Epidermal melanocyte (primary cell): ENCODE data around the gene TACR1.

Experiments
- DNase-seq: peaks from one replicate; pipeline ENCODE4 v3.0.0; 2011; ENCODE audit warnings: low spot score; ENCODE audit not compliant: insufficient read length

Gene TACR1

DNA sequence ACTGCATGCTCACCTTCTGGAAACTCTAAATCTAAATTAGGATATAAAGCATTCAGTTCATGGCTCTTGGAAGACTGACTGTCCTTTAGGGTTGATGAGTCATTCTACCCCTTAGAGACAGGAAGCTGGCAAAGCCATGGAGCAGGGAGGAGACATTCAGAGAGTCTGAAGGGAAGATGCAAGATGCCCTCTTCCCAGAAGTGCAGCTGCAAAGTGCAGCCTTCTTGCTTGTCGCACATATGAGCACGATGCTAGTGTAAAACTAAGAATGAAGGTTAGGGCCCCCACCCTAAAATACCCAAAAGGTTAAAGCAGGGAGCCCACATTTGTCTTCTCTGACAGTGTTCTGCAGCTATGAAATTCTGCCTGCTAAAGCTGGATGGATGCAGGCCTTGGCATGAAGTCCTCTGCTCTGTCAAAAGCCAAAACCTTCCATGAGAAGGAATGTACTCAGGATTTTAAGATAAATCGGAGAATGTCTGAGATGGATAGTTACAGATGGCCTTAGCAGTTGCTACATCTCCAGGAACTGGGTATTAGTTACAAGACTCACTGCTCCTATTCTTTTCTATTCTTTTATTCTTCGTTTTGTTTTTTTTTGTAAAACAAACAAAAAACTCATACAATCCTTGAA, 151.2 kb downstream of the TACR1 start:
- peak; percentile 50 for DNase-seq

DNA sequence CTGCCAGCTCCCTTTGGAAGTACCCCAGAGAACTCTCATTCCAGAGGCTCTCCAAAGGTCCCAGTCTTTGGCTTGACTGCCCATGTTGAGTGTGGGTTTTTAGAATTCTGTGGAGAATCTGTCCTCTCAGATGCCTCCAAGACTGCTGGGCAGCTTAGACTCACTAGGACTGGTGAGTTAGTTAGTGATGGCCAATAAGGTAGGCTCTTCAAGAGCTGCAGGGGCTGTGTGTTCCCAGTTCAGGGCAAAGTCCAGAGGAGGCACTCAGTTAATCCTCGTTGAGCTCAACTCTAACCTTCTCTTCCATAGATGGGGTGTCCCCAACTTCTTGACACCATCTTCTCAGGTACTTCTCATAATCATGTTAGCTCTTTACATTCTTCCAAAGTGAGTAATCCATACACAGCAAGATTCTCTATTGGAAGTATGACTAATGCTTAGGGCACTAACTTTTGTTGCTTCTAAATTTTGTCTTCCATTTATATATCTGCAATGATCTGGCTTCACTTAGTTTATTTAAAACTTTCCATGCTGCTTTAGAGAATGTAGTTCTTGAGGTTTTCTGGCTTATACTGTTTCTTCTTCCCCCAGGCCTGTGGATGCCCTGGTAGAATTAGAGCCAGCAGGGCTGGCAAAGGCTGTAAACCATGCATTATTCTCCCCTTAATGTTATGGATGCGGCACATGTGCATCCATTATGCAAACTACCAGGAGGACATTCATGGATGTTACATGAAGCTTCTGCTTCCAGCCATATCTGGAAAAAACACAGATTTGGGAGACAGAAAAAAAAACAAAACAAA, 151.9 kb downstream of the TACR1 start:
- DNase-seq = no peak

DNA sequence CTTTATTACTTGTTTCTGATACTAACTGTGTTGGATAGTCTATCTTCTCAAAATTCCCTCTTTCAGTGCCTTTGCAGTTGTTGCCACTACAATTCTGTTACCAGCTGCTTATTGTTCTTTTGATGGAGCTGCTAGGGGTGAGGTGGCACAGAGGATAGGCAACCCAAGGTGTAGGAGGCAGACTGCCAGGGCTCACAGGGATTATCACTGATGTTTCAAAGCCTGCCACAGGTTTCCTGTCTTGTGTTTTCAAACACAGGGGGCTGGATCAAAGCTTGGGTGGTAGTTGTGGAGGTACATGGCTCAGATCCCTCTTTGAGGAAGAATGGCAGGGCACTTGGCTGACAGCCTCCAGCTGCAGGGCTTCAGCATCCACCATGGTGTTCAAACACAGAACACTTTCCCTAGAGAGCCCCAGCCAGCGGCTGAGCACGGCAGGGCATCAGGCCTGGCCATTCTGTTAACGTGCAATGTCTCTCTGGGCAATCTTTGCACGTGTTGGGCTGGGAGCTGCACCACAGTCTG, 153.7 kb downstream of the TACR1 start:
- DNase-seq = no peak

DNA sequence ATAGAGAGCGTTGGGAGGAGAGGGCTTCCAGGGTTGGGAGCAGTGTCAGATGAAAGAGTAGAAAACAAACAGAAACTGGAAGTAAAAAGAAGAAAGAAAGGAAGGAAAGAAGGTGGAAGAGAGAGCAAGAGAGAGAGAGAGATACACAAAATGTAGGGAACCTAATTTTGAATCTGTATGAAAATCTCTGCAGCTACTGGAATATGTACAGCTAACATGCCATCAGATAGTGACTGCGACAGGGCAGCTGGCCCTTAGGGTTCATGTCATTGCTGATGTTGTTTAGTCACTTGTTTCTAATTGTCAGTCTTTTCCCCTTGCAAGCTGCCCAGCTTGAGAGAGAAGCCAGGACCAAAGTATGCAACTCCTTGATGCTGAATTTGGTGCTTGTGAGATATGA, 155.0 kb downstream of the TACR1 start:
- no peak for DNase-seq

DNA sequence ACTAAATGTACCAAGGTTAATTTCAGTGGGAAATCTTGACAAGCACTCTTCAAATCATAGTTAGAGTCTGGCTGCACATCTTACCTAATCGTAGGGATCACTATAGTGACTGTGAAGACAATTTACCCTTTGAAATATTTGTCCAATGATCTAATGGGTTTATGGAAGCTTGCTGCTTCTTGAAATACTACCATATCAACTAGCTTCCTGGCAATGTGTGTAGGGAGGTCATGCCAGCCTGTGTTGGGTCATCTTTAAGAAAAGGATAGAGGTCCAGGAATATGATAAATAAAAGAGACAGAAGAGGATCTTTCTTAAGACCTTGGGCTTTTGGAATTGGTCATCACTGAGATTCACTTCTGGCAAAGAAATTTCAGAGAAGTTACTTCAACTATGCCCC, 156.5 kb downstream of the TACR1 start:
- no peak for DNase-seq

DNA sequence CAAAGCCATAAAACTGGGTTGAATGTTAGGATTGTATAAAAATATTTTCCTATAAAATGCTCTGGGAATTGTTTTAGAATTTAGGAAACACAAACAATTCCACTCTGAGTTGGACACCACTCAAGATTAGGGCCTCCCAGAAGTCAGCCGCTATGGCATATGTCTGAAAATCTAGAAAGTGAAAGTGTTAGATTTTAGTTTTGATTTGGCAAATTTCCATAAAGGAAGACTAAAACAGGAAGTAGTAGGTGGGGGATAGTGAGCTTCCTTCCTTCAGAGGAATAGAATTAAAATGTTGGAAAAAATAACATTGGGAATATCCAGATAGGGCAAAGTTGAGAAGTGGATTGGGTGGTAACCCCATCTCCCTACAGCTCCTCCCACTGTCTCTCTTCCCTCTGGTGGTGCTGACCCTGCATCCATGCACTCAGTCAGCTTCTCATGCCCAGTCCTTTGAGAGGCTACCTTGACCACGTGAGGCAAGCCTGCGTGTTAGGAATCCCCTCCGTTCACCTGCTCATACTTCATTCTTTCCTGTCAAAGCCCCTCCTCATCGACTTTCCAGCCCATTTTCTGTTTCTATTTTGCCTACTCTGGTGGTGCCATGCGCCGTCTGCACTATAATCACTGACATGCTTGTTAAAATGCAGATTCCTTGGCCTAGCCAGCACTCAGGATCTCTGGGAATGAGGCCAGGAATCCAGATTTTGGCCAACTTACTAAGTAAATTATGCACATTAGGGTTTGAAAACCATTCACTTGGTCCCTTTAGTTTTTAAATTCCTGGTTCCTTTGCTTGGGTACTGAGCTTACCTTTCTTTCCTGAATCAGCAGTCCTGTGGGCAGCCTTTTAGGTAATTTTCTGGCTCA, 157.4 kb downstream of the TACR1 start:
- no peak for DNase-seq

DNA sequence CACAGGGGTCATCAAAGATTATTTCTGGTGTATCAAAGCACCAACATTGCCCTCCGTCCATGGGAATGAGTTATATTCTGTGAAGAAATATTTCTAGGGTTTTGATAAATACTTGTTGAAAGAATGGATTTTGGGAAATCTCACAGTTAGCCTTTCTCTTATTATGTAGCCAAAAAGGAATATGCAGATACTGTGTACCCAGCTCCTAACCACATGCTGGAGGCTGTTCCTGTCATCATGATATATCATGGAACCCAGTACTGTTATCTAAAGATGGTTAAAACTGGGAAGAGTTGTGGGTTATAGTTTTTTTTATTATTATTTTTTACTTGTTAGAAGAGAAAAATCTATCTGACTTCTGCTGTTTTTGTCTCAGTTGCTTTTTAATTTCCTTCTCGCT, 158.1 kb downstream of the TACR1 start:
- no peak for DNase-seq

DNA sequence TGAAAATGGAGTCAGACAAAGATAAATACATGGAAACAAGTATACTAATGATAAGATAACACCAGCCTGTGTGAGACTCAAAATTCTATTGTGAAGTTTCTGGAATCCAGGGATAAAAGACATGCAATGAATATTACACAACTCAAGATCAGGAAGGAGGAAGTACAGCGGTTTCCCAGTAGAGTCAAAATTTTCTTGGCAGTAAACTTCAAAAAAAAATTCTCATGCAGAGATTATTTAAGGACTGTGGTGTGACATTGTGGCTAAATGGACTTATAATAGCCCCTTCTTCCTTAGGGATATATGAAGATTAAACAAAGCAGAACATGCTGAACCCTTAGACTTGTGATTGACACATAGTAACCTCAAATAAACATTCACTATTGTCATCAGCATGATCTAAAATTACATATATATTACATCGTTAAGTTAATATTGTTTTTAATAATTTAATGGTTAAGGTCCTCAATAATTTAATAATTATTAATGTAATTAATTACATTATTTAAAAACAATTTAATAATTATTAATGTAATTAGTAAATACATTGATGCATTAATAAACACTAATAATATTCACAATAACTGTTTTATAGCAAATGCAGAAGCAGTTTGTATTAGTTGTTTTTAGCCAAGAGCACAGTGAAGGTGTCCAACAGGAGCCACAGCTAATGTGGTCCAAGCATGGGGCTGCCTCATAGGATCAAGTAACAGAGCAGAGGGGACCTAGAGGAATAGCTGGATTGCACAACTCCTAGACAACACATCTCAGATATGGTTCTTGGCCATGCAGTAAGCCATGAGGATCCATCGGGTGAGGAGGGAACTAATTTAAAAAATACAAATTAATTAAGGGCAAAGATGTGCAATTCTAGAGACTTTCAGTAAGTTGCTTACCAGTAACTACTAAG, 163.6 kb downstream of the TACR1 start:
- DNase-seq = no peak

DNA sequence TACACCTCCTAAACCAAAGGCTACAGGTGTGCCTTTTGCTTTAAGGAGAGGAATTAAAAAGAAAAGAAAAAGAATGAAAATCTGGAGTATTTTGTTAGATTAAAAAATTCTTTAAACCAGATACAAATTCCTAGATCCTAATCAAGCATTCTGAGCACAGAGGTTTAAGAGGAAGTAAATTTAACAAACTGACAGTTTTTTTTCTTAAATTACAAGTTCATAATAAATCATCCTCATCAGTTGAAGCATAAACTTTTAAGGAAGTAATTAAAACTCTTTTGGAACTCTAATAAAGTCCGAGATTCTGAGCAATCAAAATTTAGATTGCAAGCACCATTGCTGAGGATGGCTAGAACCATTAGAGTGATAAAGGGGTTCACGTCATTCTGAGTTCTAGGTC, 165.8 kb downstream of the TACR1 start:
- no peak for DNase-seq

DNA sequence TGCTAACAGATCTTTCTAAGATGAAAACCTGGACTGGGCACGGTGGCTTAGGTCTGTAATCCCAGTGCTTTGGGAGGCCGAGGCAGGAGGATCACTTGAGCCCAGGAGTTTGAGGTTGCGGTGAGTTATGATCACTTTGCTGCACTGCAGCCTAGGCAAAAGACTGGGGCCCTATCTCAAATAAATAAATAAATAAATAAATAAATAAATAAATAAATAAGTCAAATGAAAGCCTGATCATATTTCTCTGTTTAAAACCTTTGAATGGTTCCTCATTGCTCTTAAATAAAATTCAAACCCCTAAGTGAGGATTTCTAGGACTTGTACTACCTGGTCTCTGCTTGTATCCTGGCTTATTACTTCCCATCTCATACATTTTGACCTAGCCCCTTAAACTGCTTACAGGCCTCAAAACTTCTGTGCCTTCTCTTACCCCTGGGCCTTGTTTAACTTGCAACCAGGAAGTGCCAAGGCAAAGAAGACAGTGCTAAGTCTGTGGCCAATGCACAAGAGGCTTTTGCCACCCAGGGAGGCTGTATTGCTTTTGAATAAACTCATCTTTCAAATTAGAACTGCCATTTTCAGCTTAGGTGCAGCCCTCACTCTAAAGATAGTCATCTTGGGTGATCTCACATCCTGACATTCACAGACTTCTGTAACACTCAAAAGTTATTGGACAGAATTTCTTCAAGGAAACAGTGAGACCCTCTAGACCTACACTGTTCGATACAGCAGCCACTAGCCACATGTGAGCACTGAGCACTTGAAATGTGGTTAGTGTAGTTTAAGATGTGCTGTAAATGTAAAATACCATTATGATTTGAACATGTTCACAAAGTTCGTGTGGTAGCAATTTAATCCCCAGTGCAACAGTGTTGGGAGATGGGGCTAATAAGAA, 167.2 kb downstream of the TACR1 start:
- DNase-seq = no peak

DNA sequence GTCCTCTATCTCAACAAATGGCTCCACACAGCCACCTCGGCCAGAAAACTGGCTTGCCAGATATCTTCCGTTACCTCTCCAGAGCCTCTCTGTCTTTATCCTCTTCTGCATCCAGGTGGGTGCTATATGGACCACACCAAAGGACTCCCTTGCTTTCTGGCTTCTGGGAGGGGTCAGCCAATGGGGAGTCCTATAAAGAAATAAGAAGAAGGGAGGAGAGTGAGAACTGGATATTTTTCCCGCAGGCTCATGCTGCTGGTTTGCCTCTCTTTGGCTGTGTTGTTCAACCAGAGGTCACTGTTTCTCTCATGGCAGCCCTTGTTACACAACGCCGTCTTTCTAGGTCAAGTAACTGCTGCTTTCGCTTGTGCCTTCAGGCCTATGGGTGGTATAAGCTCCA, 168.1 kb downstream of the TACR1 start:
- DNase-seq = no peak

DNA sequence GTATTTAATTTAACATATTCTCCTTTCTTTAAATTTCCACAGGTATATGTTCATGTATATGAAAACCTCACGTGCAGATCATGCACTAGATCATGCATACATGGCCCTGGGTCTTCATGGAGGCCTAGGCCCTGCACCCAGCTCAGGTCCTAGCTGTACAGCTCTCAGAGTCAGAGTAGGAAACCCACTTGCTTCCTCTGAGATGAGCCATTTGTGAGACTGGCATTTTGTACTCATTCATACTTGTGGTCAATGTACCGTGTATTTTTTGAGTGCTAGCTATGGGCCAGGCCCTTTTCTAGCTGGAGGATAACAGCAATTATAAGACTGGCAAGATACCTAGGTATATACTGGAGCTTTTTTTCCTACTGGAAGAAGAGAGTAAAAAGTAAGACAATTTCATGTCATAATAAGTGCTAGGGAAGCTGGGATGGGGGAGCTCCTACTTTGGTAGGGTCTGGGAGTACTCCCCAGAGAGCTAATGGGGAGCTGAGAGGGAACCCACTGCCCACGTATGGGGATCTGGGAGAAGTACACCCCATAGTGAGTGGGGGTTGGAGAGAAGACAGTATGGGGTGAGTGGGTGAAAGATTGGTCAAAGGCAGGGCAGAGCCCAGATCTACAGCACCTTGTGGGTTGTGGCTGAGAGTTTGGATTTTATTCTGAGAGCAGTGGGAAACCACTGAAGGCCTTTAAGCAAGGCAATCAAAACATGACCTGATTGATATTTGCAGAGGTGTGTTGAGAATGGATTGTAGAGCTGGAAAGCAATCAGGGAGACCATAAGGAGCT, 168.9 kb downstream of the TACR1 start:
- no peak for DNase-seq

DNA sequence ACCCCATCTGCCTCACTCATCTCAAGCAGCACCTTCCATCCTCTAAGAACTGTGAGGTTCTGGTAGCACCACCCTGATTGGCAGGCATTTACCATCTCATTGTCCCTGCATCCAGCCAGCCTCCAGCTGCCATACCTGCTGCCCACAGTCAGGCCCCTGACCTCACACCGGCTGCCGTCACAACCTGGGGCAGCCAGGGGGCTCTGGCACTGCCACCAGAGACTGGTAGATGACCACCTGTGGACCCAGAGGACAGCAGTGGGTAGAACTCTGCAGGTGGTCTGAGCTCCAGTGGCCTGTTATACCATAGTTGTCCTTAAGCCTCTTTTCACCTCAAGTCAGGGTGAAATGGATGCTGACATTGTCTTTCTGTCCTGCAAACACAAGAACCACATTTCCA, 171.4 kb downstream of the TACR1 start:
- no peak for DNase-seq

DNA sequence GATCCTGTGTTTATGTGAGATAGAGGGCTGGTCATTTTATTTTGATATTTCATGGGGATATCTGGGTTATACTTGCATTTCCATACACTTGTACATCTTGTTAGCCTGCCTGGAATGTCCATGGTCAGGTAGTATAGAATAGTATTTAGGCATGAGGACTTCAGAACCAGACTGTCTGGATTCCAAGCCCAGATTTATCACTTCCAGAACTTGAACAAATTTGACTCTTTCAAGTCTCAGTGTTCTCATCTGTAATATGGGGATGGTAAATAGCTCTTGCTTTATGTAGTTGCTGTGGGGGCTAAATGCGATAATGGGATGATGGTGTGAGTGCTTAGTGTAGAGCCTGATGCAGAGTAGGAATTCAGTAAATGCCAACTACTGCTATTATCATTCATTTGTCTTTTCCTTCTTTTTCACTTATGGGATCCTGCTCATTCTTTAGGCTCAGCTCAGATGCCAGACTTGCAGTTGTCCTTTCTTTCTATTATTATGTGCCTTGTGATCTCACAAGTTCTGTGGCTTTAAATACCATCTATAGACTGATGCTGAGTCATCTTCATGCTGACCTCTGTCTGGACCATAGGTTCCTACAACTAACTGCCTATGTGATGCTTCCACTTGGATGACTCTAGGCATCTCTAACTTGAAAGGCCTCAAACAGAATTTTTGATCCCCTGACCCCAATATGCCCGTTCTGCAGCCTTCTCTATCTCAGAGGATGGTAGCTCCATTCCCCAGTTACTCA, 173.5 kb downstream of the TACR1 start:
- DNase-seq = no peak

DNA sequence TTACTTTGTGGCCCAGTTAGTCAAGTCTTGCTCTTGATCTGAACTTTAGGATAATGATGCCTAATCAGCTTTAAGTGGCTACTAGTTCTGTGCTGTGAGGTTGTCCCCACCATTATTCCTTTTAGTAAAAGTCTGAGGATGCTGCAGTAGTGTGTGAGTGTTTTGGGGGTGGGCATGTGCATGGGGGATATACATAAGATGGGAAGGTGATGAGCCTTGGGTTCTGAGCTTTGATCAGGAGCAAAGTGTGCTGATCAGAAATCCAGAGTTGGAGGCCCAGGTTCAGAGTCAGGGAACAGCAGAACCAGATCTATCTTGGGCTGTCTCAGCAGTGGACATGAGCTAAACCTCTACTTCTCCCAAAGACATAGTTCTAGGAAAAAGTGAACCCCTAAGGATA, 174.1 kb downstream of the TACR1 start:
- no peak for DNase-seq

DNA sequence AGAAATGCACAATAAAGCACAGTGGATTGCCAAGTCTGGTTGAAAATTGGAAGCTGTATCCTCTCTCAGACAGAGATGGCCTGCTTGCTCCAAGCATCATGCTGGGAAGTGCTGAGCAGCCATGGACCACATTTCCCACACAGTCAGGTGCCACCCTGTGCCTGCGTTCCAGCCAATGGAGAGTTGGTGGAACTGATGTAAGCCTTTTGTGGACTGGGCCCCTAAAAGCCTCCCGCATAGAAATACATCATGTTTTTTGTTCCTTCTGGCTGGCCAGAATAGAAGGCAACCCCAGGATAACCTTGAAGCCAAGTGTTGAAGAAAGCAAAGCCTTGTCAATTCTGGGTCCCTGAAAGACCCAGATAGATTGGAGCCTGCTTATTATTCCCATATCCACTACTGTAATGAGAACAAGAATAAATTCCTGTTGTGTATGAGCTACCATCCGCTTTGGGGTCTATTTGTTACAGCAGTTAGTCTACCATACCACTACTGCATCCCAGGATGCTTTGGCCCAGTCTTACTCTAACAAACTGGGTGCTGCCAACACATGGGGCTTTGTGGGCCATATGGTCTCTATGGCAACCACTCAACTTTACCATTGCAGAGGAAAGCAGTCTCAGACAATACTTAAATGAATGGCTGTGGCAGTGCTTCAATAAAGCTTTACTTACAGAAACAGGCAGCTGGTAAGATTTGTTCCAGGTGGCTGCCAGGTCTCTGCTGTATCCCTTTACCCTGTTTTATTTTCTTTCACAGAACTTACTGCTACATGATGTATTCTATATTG, 175.5 kb downstream of the TACR1 start:
- DNase-seq = no peak

DNA sequence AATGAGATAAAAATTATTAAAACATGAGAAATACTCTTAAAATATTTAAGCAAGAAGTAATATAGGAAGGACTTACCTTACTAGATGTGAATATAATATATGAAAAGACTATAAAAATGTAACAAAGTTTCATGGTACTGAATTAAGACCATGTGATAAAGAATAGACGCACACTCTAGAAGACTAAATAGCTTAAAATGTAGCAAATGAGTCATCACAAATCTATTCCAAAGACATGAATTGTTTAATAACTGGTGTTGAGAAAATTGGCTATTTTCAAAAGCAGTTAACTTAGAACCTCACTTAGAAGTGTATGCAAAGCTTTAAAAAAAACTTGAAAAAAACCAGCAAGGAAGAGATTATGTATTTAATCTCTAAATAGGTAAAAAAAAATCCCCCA, 176.8 kb downstream of the TACR1 start:
- no peak for DNase-seq

DNA sequence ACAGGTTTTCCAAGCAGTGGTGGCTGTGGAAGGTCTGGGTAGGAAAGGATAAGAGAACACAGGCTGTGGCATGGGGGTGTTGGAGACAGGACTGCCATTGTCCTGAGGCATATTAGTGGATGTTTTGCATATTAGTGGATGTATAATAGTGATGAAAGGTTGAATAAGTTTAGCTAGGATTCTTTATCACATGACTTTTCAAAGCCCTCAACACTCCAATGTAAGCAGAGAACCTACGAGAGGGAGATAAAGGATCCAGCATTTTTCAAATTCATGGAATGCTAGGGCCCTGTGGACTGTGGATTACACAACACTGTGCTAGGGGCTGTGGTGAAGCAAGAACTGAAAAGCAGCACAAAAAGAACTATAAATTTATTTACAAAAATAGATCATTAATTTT, 177.6 kb downstream of the TACR1 start:
- no peak for DNase-seq
